Measurements from ENCODE around the gene PISD. TPM values are rescaled to one million over a fixed set of nuclear protein-coding genes. Genes with fewer than 3 reads are reported as not detected.
A peak's percentile ranks its signal among the peaks of the same experiment; 100 is the strongest.

PISD gene
- total RNA-seq, 1 experiment from 2014 or later: 31.6 TPM

- Histone ChIP-seq H2AFZ (ENCODE audit: low read length) (no peak overlapping the region), H3K9me3 (ENCODE audit: low read length) (no peaks in the 10 kb centered on the region), H3K9ac (ENCODE audit: low read length) (no peak overlapping the region), H3K9me2 (replicated peaks; ENCODE audit: insufficient read depth, low read length) (no peaks in the 10 kb centered on the region), H3K4me2 (ENCODE audit: low read depth, low read length, poor library complexity, severe bottlenecking) (no peak overlapping the region), H3K4me3 (ENCODE audit: low read length) (no peak overlapping the region), H3K27ac (ENCODE audit: low read length) (no peak overlapping the region), H3K36me3 (ENCODE audit: insufficient read depth, low read length) (no peaks in the 10 kb centered on the region), H3K27me3 (ENCODE audit: low read length) (no peaks in the 10 kb centered on the region), H3K79me2 (ENCODE audit: low read length) (peaks cover 76% of the 10 kb centered on the region), H3K4me1 (ENCODE audit: low read length) (peaks cover 32% of the 10 kb centered on the region), H4K20me1 (ENCODE audit: insufficient read depth, low read depth, low read length) (no peaks in the 10 kb centered on the region)
- DNase-seq: no peak
Observed at GRCh38 chr22:31650391-31650790, 11.6 kb downstream of the PISD start.

GRCh38 chr22:31647523-31648320 lies 14.3 kb downstream of the PISD start:
- DNase-seq: no peak
- no peak overlapping the region for H3K9ac ChIP-seq (ENCODE audit: low read length)
- no peak overlapping the region for H3K27ac ChIP-seq (ENCODE audit: low read length)
- H3K27me3 ChIP-seq (ENCODE audit: low read length): no peaks in the 10 kb centered on the region
- H3K36me3 ChIP-seq (ENCODE audit: insufficient read depth, low read length): no peaks in the 10 kb centered on the region
- peaks cover 12% of the 10 kb centered on the region for H3K4me1 ChIP-seq (ENCODE audit: low read length)
- no peak overlapping the region for H3K4me2 ChIP-seq (ENCODE audit: low read depth, low read length, poor library complexity, severe bottlenecking)
- H3K9me2 ChIP-seq (replicated peaks; ENCODE audit: insufficient read depth, low read length): no peaks in the 10 kb centered on the region
- no peaks in the 10 kb centered on the region for H3K9me3 ChIP-seq (ENCODE audit: low read length)
- no peaks in the 10 kb centered on the region for H4K20me1 ChIP-seq (ENCODE audit: insufficient read depth, low read depth, low read length)
- no peak overlapping the region for H2AFZ ChIP-seq (ENCODE audit: low read length)
- H3K4me3 ChIP-seq (ENCODE audit: low read length): no peak overlapping the region
- peaks cover 60% of the 10 kb centered on the region for H3K79me2 ChIP-seq (ENCODE audit: low read length)

- no peak overlapping the region for H2AFZ ChIP-seq (ENCODE audit: low read length)
- H3K4me1 ChIP-seq (ENCODE audit: low read length): peaks cover 6% of the 10 kb centered on the region
- H3K27ac ChIP-seq (ENCODE audit: low read length): no peak overlapping the region
- H3K9me2 ChIP-seq (replicated peaks; ENCODE audit: insufficient read depth, low read length): no peaks in the 10 kb centered on the region
- no peaks in the 10 kb centered on the region for H4K20me1 ChIP-seq (ENCODE audit: insufficient read depth, low read depth, low read length)
- no peak overlapping the region for H3K4me3 ChIP-seq (ENCODE audit: low read length)
- no peak overlapping the region for H3K4me2 ChIP-seq (ENCODE audit: low read depth, low read length, poor library complexity, severe bottlenecking)
- H3K79me2 ChIP-seq (ENCODE audit: low read length): peaks cover 56% of the 10 kb centered on the region
- DNase-seq: no peak
- no peaks in the 10 kb centered on the region for H3K9me3 ChIP-seq (ENCODE audit: low read length)
- H3K36me3 ChIP-seq (ENCODE audit: insufficient read depth, low read length): no peaks in the 10 kb centered on the region
- H3K27me3 ChIP-seq (ENCODE audit: low read length): no peaks in the 10 kb centered on the region
- no peak overlapping the region for H3K9ac ChIP-seq (ENCODE audit: low read length)
Observed at GRCh38 chr22:31647066-31647465, 14.9 kb downstream of the PISD start.

- Histone ChIP-seq H3K27me3 (ENCODE audit: low read length) (no peaks in the 10 kb centered on the region), H3K9ac (ENCODE audit: low read length) (no peak overlapping the region), H3K4me1 (ENCODE audit: low read length) (no peaks in the 10 kb centered on the region), H3K36me3 (ENCODE audit: insufficient read depth, low read length) (no peaks in the 10 kb centered on the region), H3K9me3 (ENCODE audit: low read length) (no peaks in the 10 kb centered on the region), H3K4me3 (ENCODE audit: low read length) (no peak overlapping the region), H3K27ac (ENCODE audit: low read length) (no peak overlapping the region), H2AFZ (ENCODE audit: low read length) (no peak overlapping the region), H3K4me2 (ENCODE audit: low read depth, low read length, poor library complexity, severe bottlenecking) (no peak overlapping the region), H3K79me2 (ENCODE audit: low read length) (peaks cover 55% of the 10 kb centered on the region), H3K9me2 (replicated peaks; ENCODE audit: insufficient read depth, low read length) (no peaks in the 10 kb centered on the region), H4K20me1 (ENCODE audit: insufficient read depth, low read depth, low read length) (no peaks in the 10 kb centered on the region)
- no peak for DNase-seq
Observed at GRCh38 chr22:31646186-31647019, 15.6 kb downstream of the PISD start.

GRCh38 chr22:31639436-31640039 lies 22.5 kb downstream of the PISD start:
- Histone ChIP-seq H3K36me3 (ENCODE audit: insufficient read depth, low read length) (no peaks in the 10 kb centered on the region), H3K27me3 (ENCODE audit: low read length) (no peaks in the 10 kb centered on the region), H3K79me2 (ENCODE audit: low read length) (peaks cover 62% of the 10 kb centered on the region), H3K4me3 (ENCODE audit: low read length) (no peak overlapping the region; the same call in 1 of the 2 replicates), H3K4me1 (ENCODE audit: low read length) (peaks cover 39% of the 10 kb centered on the region), H3K4me2 (ENCODE audit: low read depth, low read length, poor library complexity, severe bottlenecking) (peak overlapping the region; percentile 77), H4K20me1 (ENCODE audit: insufficient read depth, low read depth, low read length) (no peaks in the 10 kb centered on the region), H3K27ac (ENCODE audit: low read length) (peak overlapping the region; percentile 87), H3K9me2 (replicated peaks; ENCODE audit: insufficient read depth, low read length) (no peaks in the 10 kb centered on the region), H2AFZ (ENCODE audit: low read length) (no peak overlapping the region), H3K9ac (ENCODE audit: low read length) (peak overlapping the region; percentile 84; the same call in 1 of the 2 replicates), H3K9me3 (ENCODE audit: low read length) (no peaks in the 10 kb centered on the region)
- DNase-seq: no peak

- Histone ChIP-seq H3K79me2 (ENCODE audit: low read length) (peaks cover 68% of the 10 kb centered on the region), H3K9me3 (ENCODE audit: low read length) (no peaks in the 10 kb centered on the region), H3K9ac (ENCODE audit: low read length) (peak overlapping the region; percentile 84), H3K9me2 (replicated peaks; ENCODE audit: insufficient read depth, low read length) (no peaks in the 10 kb centered on the region), H4K20me1 (ENCODE audit: insufficient read depth, low read depth, low read length) (no peaks in the 10 kb centered on the region), H3K4me1 (ENCODE audit: low read length) (peaks cover 50% of the 10 kb centered on the region), H3K27ac (ENCODE audit: low read length) (peak overlapping the region; percentile 87), H3K36me3 (ENCODE audit: insufficient read depth, low read length) (no peaks in the 10 kb centered on the region), H3K4me2 (ENCODE audit: low read depth, low read length, poor library complexity, severe bottlenecking) (peak overlapping the region; percentile 77), H3K27me3 (ENCODE audit: low read length) (no peaks in the 10 kb centered on the region), H2AFZ (ENCODE audit: low read length) (no peak overlapping the region), H3K4me3 (ENCODE audit: low read length) (peak overlapping the region; percentile 84)
- DNase-seq: peak; percentile 87
Observed at GRCh38 chr22:31637891-31638618, 24.0 kb downstream of the PISD start.

GRCh38 chr22:31637447-31637890 lies 24.5 kb downstream of the PISD start:
- peaks cover 72% of the 10 kb centered on the region for H3K79me2 ChIP-seq (ENCODE audit: low read length)
- H3K9me2 ChIP-seq (replicated peaks; ENCODE audit: insufficient read depth, low read length): no peaks in the 10 kb centered on the region
- no peaks in the 10 kb centered on the region for H3K27me3 ChIP-seq (ENCODE audit: low read length)
- peak overlapping the region; percentile 84 for H3K9ac ChIP-seq (ENCODE audit: low read length)
- H3K4me1 ChIP-seq (ENCODE audit: low read length): peaks cover 56% of the 10 kb centered on the region
- peak; percentile 88 for DNase-seq
- H3K36me3 ChIP-seq (ENCODE audit: insufficient read depth, low read length): no peaks in the 10 kb centered on the region
- H4K20me1 ChIP-seq (ENCODE audit: insufficient read depth, low read depth, low read length): no peaks in the 10 kb centered on the region
- peak overlapping the region; percentile 87 for H3K27ac ChIP-seq (ENCODE audit: low read length)
- peak overlapping the region; percentile 77 for H3K4me2 ChIP-seq (ENCODE audit: low read depth, low read length, poor library complexity, severe bottlenecking)
- no peak overlapping the region for H2AFZ ChIP-seq (ENCODE audit: low read length)
- H3K9me3 ChIP-seq (ENCODE audit: low read length): no peaks in the 10 kb centered on the region
- peak overlapping the region; percentile 84 for H3K4me3 ChIP-seq (ENCODE audit: low read length)

Measured in Karpas-422 (cell line).